D721Med (cell line): Measurements from ENCODE around the gene NELFCD.

ENCODE experiments used
- DNase-seq: peaks from one replicate; pipeline ENCODE4 v3.0.0; 2011; ENCODE audit warnings: low spot score; ENCODE audit not compliant: insufficient read length
- FAIRE-seq: peaks from 2 replicates; lab custom pipeline; 2011; peaks lifted over from hg19 to GRCh38; lab: Jason Lieb, UNC
- TF ChIP-seq, protein P1 (sequence below): IDR thresholded peaks from 2 replicates; pipeline ENCODE4 v1.5.1; 2012; ENCODE audit warnings: mild to moderate bottlenecking, control low read depth; ENCODE audit not compliant: insufficient read depth; ENCODE audit errors: missing control alignments

NELFCD gene

DNA sequence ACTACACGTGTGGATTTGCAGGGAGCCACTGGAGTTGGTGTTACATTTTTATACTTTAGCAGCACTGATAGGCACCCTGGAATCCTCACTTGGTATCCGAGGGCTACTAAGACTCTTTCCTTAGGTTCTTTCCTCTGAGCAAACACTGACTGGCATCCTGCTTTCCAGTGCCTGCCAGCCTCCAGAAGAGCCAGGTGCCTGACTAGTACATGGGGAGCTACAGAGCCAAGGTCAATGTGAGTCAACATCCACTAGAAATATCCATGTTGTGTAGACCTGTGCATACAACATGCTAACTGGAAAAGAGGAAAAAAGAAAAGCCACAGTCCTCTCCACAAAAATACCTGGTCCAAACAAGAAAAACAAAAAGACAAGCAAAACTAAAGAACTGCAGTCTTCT is 44.0 kb downstream of the NELFCD start:
- DNase-seq: no peak
- TF ChIP-seq, protein P1, sequence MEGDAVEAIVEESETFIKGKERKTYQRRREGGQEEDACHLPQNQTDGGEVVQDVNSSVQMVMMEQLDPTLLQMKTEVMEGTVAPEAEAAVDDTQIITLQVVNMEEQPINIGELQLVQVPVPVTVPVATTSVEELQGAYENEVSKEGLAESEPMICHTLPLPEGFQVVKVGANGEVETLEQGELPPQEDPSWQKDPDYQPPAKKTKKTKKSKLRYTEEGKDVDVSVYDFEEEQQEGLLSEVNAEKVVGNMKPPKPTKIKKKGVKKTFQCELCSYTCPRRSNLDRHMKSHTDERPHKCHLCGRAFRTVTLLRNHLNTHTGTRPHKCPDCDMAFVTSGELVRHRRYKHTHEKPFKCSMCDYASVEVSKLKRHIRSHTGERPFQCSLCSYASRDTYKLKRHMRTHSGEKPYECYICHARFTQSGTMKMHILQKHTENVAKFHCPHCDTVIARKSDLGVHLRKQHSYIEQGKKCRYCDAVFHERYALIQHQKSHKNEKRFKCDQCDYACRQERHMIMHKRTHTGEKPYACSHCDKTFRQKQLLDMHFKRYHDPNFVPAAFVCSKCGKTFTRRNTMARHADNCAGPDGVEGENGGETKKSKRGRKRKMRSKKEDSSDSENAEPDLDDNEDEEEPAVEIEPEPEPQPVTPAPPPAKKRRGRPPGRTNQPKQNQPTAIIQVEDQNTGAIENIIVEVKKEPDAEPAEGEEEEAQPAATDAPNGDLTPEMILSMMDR: no peak
- FAIRE-seq: no peak

DNA sequence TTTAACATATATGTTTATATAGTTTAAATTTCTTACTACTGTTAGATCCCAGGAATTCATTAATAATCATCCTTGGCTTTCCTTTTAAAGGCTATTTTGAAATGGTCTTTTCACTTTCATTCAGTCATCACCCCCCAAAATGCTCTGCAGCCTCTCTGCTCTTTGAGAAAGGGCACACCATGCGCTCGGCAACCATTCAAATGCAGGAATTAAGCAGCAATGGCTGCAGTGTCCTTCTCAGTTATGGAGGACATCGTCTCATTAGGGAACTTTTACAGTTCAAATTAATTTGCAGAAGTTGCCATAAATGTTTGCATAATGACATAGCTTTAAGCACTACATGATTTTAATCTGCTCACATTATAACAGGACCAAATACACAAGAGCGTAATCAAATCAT is 44.5 kb downstream of the NELFCD start:
- TF ChIP-seq, protein P1: no peak
- no peak for FAIRE-seq
- no peak for DNase-seq

DNA sequence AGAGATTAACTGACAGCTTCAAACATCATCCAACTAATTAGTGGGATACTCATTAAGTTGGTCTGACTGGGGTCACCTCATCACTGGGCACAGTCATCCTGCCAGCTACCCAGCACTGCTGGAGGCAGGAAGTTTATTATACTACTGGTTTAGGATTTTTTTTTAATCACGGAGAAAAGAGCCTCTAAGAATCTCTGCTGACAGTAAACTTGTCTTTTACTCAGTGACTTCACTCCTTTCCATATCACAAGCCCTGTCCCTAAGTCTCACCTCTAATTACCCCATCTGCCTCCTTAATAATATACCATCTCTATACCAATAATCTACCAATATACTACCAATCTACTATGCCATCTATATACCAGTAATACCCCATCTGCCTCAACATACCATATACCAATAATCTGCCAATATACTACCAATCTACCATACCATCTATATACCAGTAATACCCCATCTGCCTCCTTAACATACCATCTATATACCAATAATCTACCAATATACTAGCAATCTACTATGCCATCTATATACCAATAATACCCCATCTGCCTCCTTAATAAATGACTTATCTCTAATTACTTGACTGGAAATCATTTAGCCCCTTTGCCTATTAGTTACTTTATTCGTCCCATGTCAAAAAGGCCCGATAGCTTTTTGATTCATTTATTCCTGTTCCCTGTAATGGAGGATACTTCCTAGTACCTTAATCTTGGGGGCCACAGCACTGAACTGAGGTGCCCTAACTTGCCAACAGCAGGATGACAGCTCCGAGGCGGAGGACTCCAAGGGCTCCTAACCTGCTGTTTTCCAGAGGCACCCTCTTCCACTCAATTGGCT is 46.1 kb downstream of the NELFCD start:
- TF ChIP-seq, protein P1: no peak
- no peak for DNase-seq
- no peak for FAIRE-seq

DNA sequence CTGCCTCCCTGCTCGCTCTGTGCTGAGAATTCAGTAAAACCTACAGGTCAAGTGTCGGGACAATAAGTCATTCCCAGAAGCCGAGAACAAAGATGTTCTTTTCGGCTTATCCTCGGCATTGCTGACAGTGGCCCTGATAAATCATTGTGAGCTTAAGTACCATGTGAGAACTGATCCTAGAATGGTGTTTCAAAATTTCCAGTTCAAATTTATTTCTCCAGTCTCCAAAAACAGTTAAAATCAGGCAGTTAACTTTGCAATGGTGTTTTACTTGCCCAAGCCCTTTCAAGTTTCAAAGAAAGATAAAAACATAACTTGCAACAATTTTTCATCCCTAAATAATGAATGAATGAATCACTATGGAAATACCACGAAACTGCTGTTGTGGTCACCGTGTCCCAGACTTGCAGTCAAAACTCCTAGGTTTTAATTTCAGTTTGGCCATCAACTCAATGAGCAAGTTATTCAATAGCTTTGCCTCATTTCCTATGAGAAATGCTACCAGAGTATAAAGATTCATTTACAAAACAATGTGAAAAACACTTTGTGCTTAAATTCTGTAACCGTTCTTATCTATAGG is 46.8 kb downstream of the NELFCD start:
- TF ChIP-seq, protein P1: no peak
- no peak for FAIRE-seq
- no peak for DNase-seq

DNA sequence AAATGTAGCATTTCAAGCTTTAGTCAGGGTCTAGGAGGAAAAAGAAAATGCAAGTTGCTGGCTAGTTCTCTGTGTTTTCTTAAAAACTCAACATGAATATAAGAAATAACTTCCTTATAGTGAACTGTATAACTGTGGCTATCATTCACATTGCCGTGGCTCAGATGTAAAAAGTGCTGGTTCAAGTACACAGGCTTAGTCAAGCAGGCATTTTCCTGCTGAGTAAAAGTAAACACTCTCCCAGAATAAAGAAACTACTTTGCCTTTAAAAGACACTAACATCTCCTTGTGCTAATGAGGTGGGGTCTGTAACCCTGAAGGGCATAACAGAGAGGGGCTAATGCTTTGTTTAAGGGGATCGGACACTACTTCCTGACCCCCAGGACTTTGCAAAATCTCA is 47.8 kb downstream of the NELFCD start:
- no peak for FAIRE-seq

DNA sequence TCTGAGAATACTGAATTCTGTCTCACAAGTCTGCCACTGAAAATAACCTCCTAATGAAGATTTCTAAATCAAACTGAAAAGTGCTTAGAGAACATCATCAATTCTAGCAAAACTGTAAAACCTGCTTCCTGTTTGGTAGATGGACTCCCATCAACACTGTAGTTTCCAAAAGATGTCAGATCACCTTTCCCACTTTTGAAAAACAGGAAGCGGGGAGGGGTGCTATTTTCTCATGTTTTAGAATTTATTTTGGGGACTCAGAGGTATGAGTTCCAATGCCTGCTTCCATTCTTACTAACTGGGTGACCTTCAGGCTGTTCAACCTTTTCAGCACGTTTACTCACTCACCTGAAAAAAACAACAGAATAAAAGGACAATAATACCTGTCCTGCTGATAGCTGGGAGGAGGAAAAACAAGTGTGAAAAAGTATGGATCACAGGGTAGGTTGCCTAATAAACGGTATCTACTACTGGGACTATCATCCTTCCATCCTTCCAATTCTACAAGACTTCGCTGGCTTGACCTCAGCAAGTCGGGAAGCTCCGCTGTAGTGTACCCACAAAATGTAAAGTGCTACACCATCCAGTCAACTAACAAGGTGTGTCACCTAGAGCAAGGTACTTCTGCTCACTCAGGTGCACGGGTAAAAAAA is 50.0 kb downstream of the NELFCD start:
- DNase-seq (no peak), FAIRE-seq (no peak)
- TF ChIP-seq, protein P1: no peak

More for the DNA sequence above, 47.8 kb downstream of the NELFCD start:
- no peak for DNase-seq
- TF ChIP-seq, protein P1: no peak
